T-helper 9 cell (primary cell): ENCODE measurements around the gene DDA1.
A peak's percentile ranks its signal among the peaks of the same experiment; 100 is the strongest.

ENCODE experiments used
- DNase-seq: peaks from one replicate; pipeline ENCODE4 v3.0.0-alpha.2; 2020

DDA1 gene

GRCh38 chr19:17312189-17313113, 3.1 kb downstream of the DDA1 start:
- no peak for DNase-seq

- DNase-seq, result no peak
Observed at GRCh38 chr19:17314007-17314593, 4.7 kb downstream of the DDA1 start.

GRCh38 chr19:17318966-17319365, 9.6 kb downstream of the DDA1 start:
- DNase-seq, result no peak

- no peak for DNase-seq
Observed at GRCh38 chr19:17319473-17320238, 10.3 kb downstream of the DDA1 start.

GRCh38 chr19:17320435-17320834, 11.1 kb downstream of the DDA1 start:
- no peak for DNase-seq

GRCh38 chr19:17321655-17322489, 12.5 kb downstream of the DDA1 start:
- no peak for DNase-seq

GRCh38 chr19:17322854-17323253, 13.5 kb downstream of the DDA1 start:
- DNase-seq, result no peak

- DNase-seq, result no peak
Observed at GRCh38 chr19:17323300-17323963, 14.1 kb downstream of the DDA1 start.

- DNase-seq, result no peak
Observed at GRCh38 chr19:17323964-17324332, 14.6 kb downstream of the DDA1 start.

GRCh38 chr19:17324357-17325114, 15.2 kb downstream of the DDA1 start:
- DNase-seq, result no peak

- DNase-seq, result no peak
Observed at GRCh38 chr19:17325133-17325532, 15.8 kb downstream of the DDA1 start.

GRCh38 chr19:17325881-17326594, 16.7 kb downstream of the DDA1 start:
- DNase-seq, result no peak

- DNase-seq, result no peak
Observed at GRCh38 chr19:17326595-17326966, 17.2 kb downstream of the DDA1 start.

- no peak for DNase-seq
Observed at GRCh38 chr19:17327068-17327653, 17.8 kb downstream of the DDA1 start.

GRCh38 chr19:17327654-17328516, 18.5 kb downstream of the DDA1 start:
- DNase-seq, result peak; percentile 57

GRCh38 chr19:17328517-17329365, 19.4 kb downstream of the DDA1 start:
- peak; percentile 45 for DNase-seq

- no peak for DNase-seq
Observed at GRCh38 chr19:17329366-17330261, 20.3 kb downstream of the DDA1 start.
